ENCODE results near the gene USP24.

USP24 gene

GRCh38 chr1:55172687-55173086 lies 42.5 kb downstream of the USP24 start:
- Histone ChIP-seq H3K9ac (ENCODE audit: low read depth, low read length) (no peak overlapping the region), H3K36me3 (ENCODE audit: insufficient read depth, low read length) (no peaks in the 10 kb centered on the region; the same call in 1 of the 2 replicates), H3K9me3 (ENCODE audit: control insufficient read depth, insufficient read depth, low read length) (no peaks in the 10 kb centered on the region), H3K4me1 (ENCODE audit: insufficient read depth, low read length) (peaks cover 4% of the 10 kb centered on the region; the same call in 1 of the 2 replicates)

- Histone ChIP-seq H3K36me3 (ENCODE audit: insufficient read depth, low read length) (peaks cover 3% of the 10 kb centered on the region; the same call in 1 of the 2 replicates), H3K9ac (ENCODE audit: low read depth, low read length) (no peak overlapping the region), H3K9me3 (ENCODE audit: control insufficient read depth, insufficient read depth, low read length) (no peaks in the 10 kb centered on the region), H3K4me1 (ENCODE audit: insufficient read depth, low read length) (peaks cover 4% of the 10 kb centered on the region; the same call in 1 of the 2 replicates)
Measured at GRCh38 chr1:55172272-55172671, 42.9 kb downstream of the USP24 start.

- peaks cover 4% of the 10 kb centered on the region; the same call in 1 of the 2 replicates for H3K4me1 ChIP-seq (ENCODE audit: insufficient read depth, low read length)
- no peaks in the 10 kb centered on the region for H3K9me3 ChIP-seq (ENCODE audit: control insufficient read depth, insufficient read depth, low read length)
- peaks cover 6% of the 10 kb centered on the region for H3K36me3 ChIP-seq (ENCODE audit: insufficient read depth, low read length)
Measured at GRCh38 chr1:55171694-55172093, 43.5 kb downstream of the USP24 start.

GRCh38 chr1:55170426-55170825 lies 44.7 kb downstream of the USP24 start:
- H3K9ac ChIP-seq (ENCODE audit: low read depth, low read length), result no peak overlapping the region
- peaks cover 6% of the 10 kb centered on the region for H3K36me3 ChIP-seq (ENCODE audit: insufficient read depth, low read length)
- H3K9me3 ChIP-seq (ENCODE audit: control insufficient read depth, insufficient read depth, low read length), result no peaks in the 10 kb centered on the region
- H3K4me1 ChIP-seq (ENCODE audit: insufficient read depth, low read length), result peaks cover 4% of the 10 kb centered on the region; the same call in 1 of the 2 replicates

More at GRCh38 chr1:55171694-55172093, 43.5 kb downstream of the USP24 start:
- H3K9ac ChIP-seq (ENCODE audit: low read depth, low read length), result no peak overlapping the region

- H3K36me3 ChIP-seq (ENCODE audit: insufficient read depth, low read length), result peaks cover 6% of the 10 kb centered on the region
- no peaks in the 10 kb centered on the region for H3K9me3 ChIP-seq (ENCODE audit: control insufficient read depth, insufficient read depth, low read length)
Measured at GRCh38 chr1:55169126-55169525, 46.0 kb downstream of the USP24 start.

GRCh38 chr1:55168353-55168752 lies 46.8 kb downstream of the USP24 start:
- no peak overlapping the region for H3K9ac ChIP-seq (ENCODE audit: low read depth, low read length)
- peaks cover 4% of the 10 kb centered on the region; the same call in 1 of the 2 replicates for H3K4me1 ChIP-seq (ENCODE audit: insufficient read depth, low read length)
- H3K9me3 ChIP-seq (ENCODE audit: control insufficient read depth, insufficient read depth, low read length), result no peaks in the 10 kb centered on the region
- H3K36me3 ChIP-seq (ENCODE audit: insufficient read depth, low read length), result peaks cover 6% of the 10 kb centered on the region

More at GRCh38 chr1:55169126-55169525, 46.0 kb downstream of the USP24 start:
- Histone ChIP-seq H3K9ac (ENCODE audit: low read depth, low read length) (no peak overlapping the region), H3K4me1 (ENCODE audit: insufficient read depth, low read length) (peaks cover 4% of the 10 kb centered on the region; the same call in 1 of the 2 replicates)

GRCh38 chr1:55167224-55167871 lies 47.8 kb downstream of the USP24 start:
- H3K9ac ChIP-seq (ENCODE audit: low read depth, low read length), result no peak overlapping the region
- peaks cover 6% of the 10 kb centered on the region for H3K36me3 ChIP-seq (ENCODE audit: insufficient read depth, low read length)
- peaks cover 4% of the 10 kb centered on the region; the same call in 1 of the 2 replicates for H3K4me1 ChIP-seq (ENCODE audit: insufficient read depth, low read length)
- no peaks in the 10 kb centered on the region for H3K9me3 ChIP-seq (ENCODE audit: control insufficient read depth, insufficient read depth, low read length)

GRCh38 chr1:55164906-55165305 lies 50.3 kb downstream of the USP24 start:
- Histone ChIP-seq H3K36me3 (ENCODE audit: insufficient read depth, low read length) (peaks cover 6% of the 10 kb centered on the region; the same call in 1 of the 2 replicates), H3K4me1 (ENCODE audit: insufficient read depth, low read length) (peaks cover 4% of the 10 kb centered on the region; the same call in 1 of the 2 replicates), H3K9me3 (ENCODE audit: control insufficient read depth, insufficient read depth, low read length) (no peaks in the 10 kb centered on the region), H3K9ac (ENCODE audit: low read depth, low read length) (no peak overlapping the region)

GRCh38 chr1:55159571-55159970 lies 55.6 kb downstream of the USP24 start:
- Histone ChIP-seq H3K4me1 (ENCODE audit: insufficient read depth, low read length) (no peaks in the 10 kb centered on the region), H3K9ac (ENCODE audit: low read depth, low read length) (no peak overlapping the region), H3K36me3 (ENCODE audit: insufficient read depth, low read length) (peaks cover 3% of the 10 kb centered on the region)

GRCh38 chr1:55156608-55157007 lies 58.6 kb downstream of the USP24 start:
- Histone ChIP-seq H3K9me3 (ENCODE audit: control insufficient read depth, insufficient read depth, low read length) (no peaks in the 10 kb centered on the region), H3K9ac (ENCODE audit: low read depth, low read length) (no peak overlapping the region), H3K4me1 (ENCODE audit: insufficient read depth, low read length) (no peaks in the 10 kb centered on the region), H3K36me3 (ENCODE audit: insufficient read depth, low read length) (peaks cover 3% of the 10 kb centered on the region)

More at GRCh38 chr1:55159571-55159970, 55.6 kb downstream of the USP24 start:
- no peaks in the 10 kb centered on the region for H3K9me3 ChIP-seq (ENCODE audit: control insufficient read depth, insufficient read depth, low read length)

- Histone ChIP-seq H3K4me1 (ENCODE audit: insufficient read depth, low read length) (no peaks in the 10 kb centered on the region), H3K9ac (ENCODE audit: low read depth, low read length) (no peak overlapping the region), H3K36me3 (ENCODE audit: insufficient read depth, low read length) (peaks cover 3% of the 10 kb centered on the region), H3K9me3 (ENCODE audit: control insufficient read depth, insufficient read depth, low read length) (no peaks in the 10 kb centered on the region)
Measured at GRCh38 chr1:55156093-55156492, 59.1 kb downstream of the USP24 start.

- no peaks in the 10 kb centered on the region for H3K9me3 ChIP-seq (ENCODE audit: control insufficient read depth, insufficient read depth, low read length)
- H3K4me1 ChIP-seq (ENCODE audit: insufficient read depth, low read length), result no peaks in the 10 kb centered on the region
- peaks cover 3% of the 10 kb centered on the region for H3K36me3 ChIP-seq (ENCODE audit: insufficient read depth, low read length)
- no peak overlapping the region for H3K9ac ChIP-seq (ENCODE audit: low read depth, low read length)
Measured at GRCh38 chr1:55155522-55155921, 59.6 kb downstream of the USP24 start.

- H3K9ac ChIP-seq (ENCODE audit: low read depth, low read length), result no peak overlapping the region
Measured at GRCh38 chr1:55154616-55155015, 60.5 kb downstream of the USP24 start.

GRCh38 chr1:55153031-55153430 lies 62.1 kb downstream of the USP24 start:
- Histone ChIP-seq H3K36me3 (ENCODE audit: insufficient read depth, low read length) (peaks cover 3% of the 10 kb centered on the region), H3K9me3 (ENCODE audit: control insufficient read depth, insufficient read depth, low read length) (no peaks in the 10 kb centered on the region), H3K4me1 (ENCODE audit: insufficient read depth, low read length) (no peaks in the 10 kb centered on the region), H3K9ac (ENCODE audit: low read depth, low read length) (no peak overlapping the region)

More at GRCh38 chr1:55154616-55155015, 60.5 kb downstream of the USP24 start:
- no peaks in the 10 kb centered on the region for H3K4me1 ChIP-seq (ENCODE audit: insufficient read depth, low read length)
- H3K36me3 ChIP-seq (ENCODE audit: insufficient read depth, low read length), result peaks cover 3% of the 10 kb centered on the region
- H3K9me3 ChIP-seq (ENCODE audit: control insufficient read depth, insufficient read depth, low read length), result no peaks in the 10 kb centered on the region
